AG04450 (cell line): ENCODE data around the gene DOCK6. TPM values are rescaled to one million over a fixed set of nuclear protein-coding genes. Genes with fewer than 3 reads are reported as not detected.

ENCODE experiments used
- CTCF ChIA-PET: fragments of 300-600, 350-600 bp; formaldehyde crosslinking; extraction: SDS; loops from one replicate; lab custom pipeline; 2022; ENCODE audit warnings: antibody characterized with exemption, inconsistent platforms; lab: Charles Lee
- POLR2A ChIA-PET: fragments of 350-600 bp; formaldehyde crosslinking; extraction: SDS; loops from one replicate; lab custom pipeline; 2021; ENCODE audit warnings: antibody characterized with exemption, inconsistent platforms; lab: Yijun Ruan, JAX
- DNase-seq: peaks from one replicate; pipeline ENCODE4 v3.0.0-alpha.2; 2011; ENCODE audit warnings: low read depth, low spot score
- H3K27ac ChIP-seq: one replicate; pipeline ENCODE4 v1.5.1; 2012; ENCODE audit warnings: low read depth, low read length, control low read depth
- H3K27me3 ChIP-seq: one replicate; pipeline ENCODE4 v1.6.0; 2012; ENCODE audit warnings: low read length; ENCODE audit not compliant: control insufficient read depth, insufficient read depth
- H3K4me3 ChIP-seq: 2 replicates; pipeline ENCODE4 v1.5.1; 2011; ENCODE audit warnings: mild to moderate bottlenecking, low read depth, low read length, control low read depth
- H3K9me3 ChIP-seq: 2 replicates; pipeline ENCODE4 v1.5.1; 2012; ENCODE audit warnings: low read length; ENCODE audit not compliant: control insufficient read depth, insufficient read depth
- CTCF ChIP-seq: IDR thresholded peaks from 2 replicates; pipeline ENCODE4 v1.5.1; 2011; ENCODE audit warnings: low read depth, low read length, control low read depth, inconsistent platforms
- polyA plus RNA-seq: library from polyadenylated mRNA; depleted of rRNA; stranded (reverse); fragments of >200 nt; gene quantifications from 2 replicates; pipeline ENCODE4 v1.2.3, GENCODE V29; 2011

Gene DOCK6
- polyA plus RNA-seq, 1 experiment, result 8.9 TPM

- TF ChIP-seq CTCF, result no peak
- Histone ChIP-seq H3K27ac (no peak overlapping the region), H3K4me3 (no peak overlapping the region), H3K9me3 (peaks cover 6% of the 10 kb centered on the region; the same call in 1 of the 2 replicates), H3K27me3 (no peaks in the 10 kb centered on the region)
- CTCF ChIA-PET, result interaction anchor here (0.6 to 1.0 kb wide), 2 partner anchors 19 to 246 kb away, joined by 4 to 7 read pairs; no protein-coding TSS in a partner anchor
- DNase-seq, result no peak
- POLR2A ChIA-PET, result no interaction called here
These were observed 25.0 kb downstream of the DOCK6 start for GRCh38 chr19:11237321-11237720.

GRCh38 chr19:11236324-11237301 is 25.7 kb downstream of the DOCK6 start:
- H3K27ac ChIP-seq, result no peak overlapping the region
- POLR2A ChIA-PET, result interaction anchor here (0.7 kb wide), 1 partner anchor 98 kb away, joined by 4 read pairs; no protein-coding TSS in a partner anchor
- no peak overlapping the region for H3K4me3 ChIP-seq
- CTCF ChIA-PET, result interaction anchor here (1.0 kb wide), 1 partner anchor 246 kb away, joined by 7 read pairs; no protein-coding TSS in a partner anchor
- no peak for TF ChIP-seq CTCF
- peaks cover 6% of the 10 kb centered on the region; the same call in 1 of the 2 replicates for H3K9me3 ChIP-seq
- H3K27me3 ChIP-seq, result no peaks in the 10 kb centered on the region
- no peak for DNase-seq

- ChIA-PET CTCF (no interaction called here), POLR2A (no interaction called here)
- H3K27ac ChIP-seq, result no peak overlapping the region
- DNase-seq, result no peak
- no peak for TF ChIP-seq CTCF
- no peak overlapping the region for H3K4me3 ChIP-seq
- H3K27me3 ChIP-seq, result no peaks in the 10 kb centered on the region
- peaks cover 4% of the 10 kb centered on the region; the same call in 1 of the 2 replicates for H3K9me3 ChIP-seq
These were observed 27.7 kb downstream of the DOCK6 start for GRCh38 chr19:11234486-11235075.

- no peak for TF ChIP-seq CTCF
- Histone ChIP-seq H3K27me3 (no peaks in the 10 kb centered on the region), H3K27ac (no peak overlapping the region), H3K9me3 (no peaks in the 10 kb centered on the region), H3K4me3 (no peak overlapping the region)
- DNase-seq, result no peak
- CTCF ChIA-PET, result no interaction called here
- POLR2A ChIA-PET, result interaction anchor here (0.7 kb wide), 1 partner anchor 11 kb away, joined by 4 read pairs; no protein-coding TSS in a partner anchor
These were observed 29.3 kb downstream of the DOCK6 start for GRCh38 chr19:11233073-11233472.
